ENCODE results near the gene TTLL12.

DNA sequence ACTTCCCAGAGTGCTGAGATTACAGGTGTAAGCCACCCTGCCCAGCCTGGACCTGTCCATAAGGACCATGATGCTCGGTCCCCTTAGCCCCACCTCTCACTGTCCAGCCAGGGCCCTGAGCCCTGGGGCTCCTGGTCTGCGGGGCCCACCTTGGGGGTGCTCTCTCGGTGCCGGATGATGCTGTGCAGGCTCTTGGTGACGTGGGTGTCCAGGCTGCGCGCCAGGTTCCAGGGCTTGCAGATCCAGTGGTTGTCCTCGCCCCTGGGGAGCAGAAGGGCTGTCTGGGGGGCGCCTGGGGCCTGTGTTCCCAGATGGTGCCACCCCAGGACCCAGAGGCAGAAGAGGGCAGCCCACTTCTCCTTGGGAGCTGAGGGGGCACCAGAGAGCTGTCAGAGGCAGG is 13.4 kb downstream of the TTLL12 start:
- TF ChIP-seq CTCF (IDR thresholded peaks at IDR 0.05), result no peak
- TF ChIP-seq POLR2A (IDR thresholded peaks at IDR 0.05), result no peak

All from lower leg skin (tissue), 3 donors.